K562 (cell line): ENCODE results near the gene KCTD4. TPM values are rescaled to one million over a fixed set of nuclear protein-coding genes. Genes with fewer than 3 reads are reported as not detected.
A peak's percentile ranks its signal among the peaks of the same experiment; 100 is the strongest.

Experiments used
- ATAC-seq: fragments of 200-7000 bp; cut with Tn5 transposase; 3 replicates; pipeline ENCODE4 v1.9.1; 2020; ENCODE audit warnings: moderate library complexity
- BruUV-seq: library from RNA; stranded (reverse); fragments of 400-500 nt; replicated peaks from 2 replicates; lab custom pipeline; 2021; lab: Mats Ljungman, UMichigan
- CTCF ChIA-PET: fragments of 300-600 bp; formaldehyde crosslinking; extraction: SDS; loops from one replicate; lab custom pipeline; 2021; ENCODE audit warnings: low intra/inter-chr PET ratio; lab: Yijun Ruan, JAX
- POLR2A ChIA-PET: fragments of 300-600, 350-650 bp; sonication (Branson Sonifier 250); formaldehyde crosslinking; extraction: SDS; loops from one replicate; lab custom pipeline; 2021; ENCODE audit warnings: antibody characterized with exemption, inconsistent platforms; lab: Yijun Ruan, JAX
- DNase-seq, 4 experiments: peaks; one replicate each; pipeline versions ENCODE4 v3.0.0 to v3.0.0-alpha.2; 2011 to 2018; ENCODE audit warnings: low spot score in 3 of 4, mixed read lengths in 3 of 4; ENCODE audit errors: extremely low read depth in 1 of 4
- FAIRE-seq: peaks from 2 replicates; lab custom pipeline; 2011; peaks lifted over from hg19 to GRCh38; lab: Jason Lieb, UNC
- H2AFZ ChIP-seq: 2 replicates; pipeline ENCODE4 v1.6.0; 2011; ENCODE audit warnings: low read depth, low read length, control low read depth, inconsistent platforms
- H3K27ac ChIP-seq: fragments of 200-600 bp; 3 replicates; pipeline ENCODE4 v1.8.0; 2011; ENCODE audit warnings: low read depth, mild to moderate bottlenecking, control low read depth, inconsistent platforms, low read length, moderate library complexity, mixed read lengths; ENCODE audit errors: extremely low read depth
- H3K27me3 ChIP-seq, 2 experiments: fragments of 300-600 bp in 1 of 2; 2 replicates in 1 of 2; 3 replicates in 1 of 2; pipeline versions ENCODE4 v1.6.0 to v1.8.0; 2011; ENCODE audit warnings: inconsistent platforms in 2 of 2, low read length in 2 of 2, mild to moderate bottlenecking in 1 of 2, mixed read lengths in 1 of 2, moderate library complexity in 1 of 2; ENCODE audit not compliant: control insufficient read depth in 2 of 2, insufficient read depth in 2 of 2
- H3K36me3 ChIP-seq: fragments of 300-600 bp; 3 replicates; pipeline ENCODE4 v1.8.0; 2011; ENCODE audit warnings: mild to moderate bottlenecking, low read length, inconsistent platforms; ENCODE audit not compliant: control insufficient read depth, insufficient read depth
- H3K4me1 ChIP-seq, 2 experiments: fragments of 200-600 bp in 1 of 2; replicated peaks in 1 of 2; 2 replicates in 1 of 2; 3 replicates in 1 of 2; pipeline versions ENCODE4 v1.5.1 to v1.8.0; 2011; ENCODE audit warnings: inconsistent platforms in 2 of 2, low read length in 2 of 2, mild to moderate bottlenecking in 1 of 2, mixed read lengths in 1 of 2, moderate library complexity in 1 of 2; ENCODE audit not compliant: control insufficient read depth in 2 of 2, insufficient read depth in 2 of 2
- H3K4me2 ChIP-seq: 2 replicates; pipeline ENCODE4 v1.6.1; 2011; ENCODE audit warnings: low read length, control low read depth, inconsistent platforms, mixed read lengths; ENCODE audit not compliant: insufficient read depth
- H3K4me3 ChIP-seq: fragments of 200-600 bp; sonication (generic), shearing (Covaris generic); 2 replicates; pipeline ENCODE4 v1.5.1; 2016; ENCODE audit warnings: control low read depth, inconsistent platforms
- H3K79me2 ChIP-seq: fragments of 200-600 bp; 3 replicates; pipeline ENCODE4 v1.8.0; 2011; ENCODE audit warnings: low read length, inconsistent platforms; ENCODE audit not compliant: control insufficient read depth, insufficient read depth
- H3K9ac ChIP-seq, 2 experiments: 2 replicates each; pipeline versions ENCODE4 v1.6.0 to v1.6.1; 2011; ENCODE audit warnings: low read depth in 2 of 2, low read length in 2 of 2, control low read depth in 1 of 2, inconsistent platforms in 1 of 2, mild to moderate bottlenecking in 1 of 2, mixed read lengths in 1 of 2; ENCODE audit not compliant: insufficient read depth in 1 of 2
- H3K9me1 ChIP-seq: one replicate; pipeline ENCODE4 v1.6.0; 2011; ENCODE audit warnings: inconsistent platforms, mild to moderate bottlenecking, low read length, moderate library complexity; ENCODE audit not compliant: control insufficient read depth, insufficient read depth
- H3K9me3 ChIP-seq: replicated peaks from 2 replicates; pipeline ENCODE4 v1.5.1; 2011; ENCODE audit warnings: low read depth, low read length, inconsistent platforms; ENCODE audit not compliant: control insufficient read depth, insufficient read depth
- H4K20me1 ChIP-seq: replicated peaks from 2 replicates; pipeline ENCODE4 v1.6.1; 2011; ENCODE audit warnings: low read length, inconsistent platforms, mixed read lengths; ENCODE audit not compliant: control insufficient read depth, insufficient read depth
- ARNT ChIP-seq, 2 experiments: fragments of 450-650 bp; IDR thresholded peaks; 2 replicates each; pipeline ENCODE4 v1.6.1; 2016; ENCODE audit warnings: mild to moderate bottlenecking in 1 of 2
- ATF7 ChIP-seq: fragments of 450-650 bp; IDR thresholded peaks from 2 replicates; pipeline ENCODE4 v1.7.1; 2014; ENCODE audit warnings: mild to moderate bottlenecking, moderate library complexity
- BRD9 ChIP-seq: fragments of 450-650 bp; IDR thresholded peaks from 2 replicates; pipeline ENCODE4 v1.6.1; 2018; ENCODE audit warnings: low read depth; ENCODE audit not compliant: partially characterized antibody
- DNMT1 ChIP-seq: fragments of 450-650 bp; IDR thresholded peaks from 2 replicates; pipeline ENCODE4 v1.6.1; 2016; ENCODE audit warnings: antibody characterized with exemption, mild to moderate bottlenecking
- HDAC6 ChIP-seq: IDR thresholded peaks from 2 replicates; pipeline ENCODE4 v1.6.1; 2012; ENCODE audit warnings: low read depth, mild to moderate bottlenecking, control low read depth, inconsistent platforms, low read length, moderate library complexity
- HSF4 ChIP-seq: fragments of 250-450 bp; sonication (Bioruptor Pico); IDR thresholded peaks from 2 replicates; pipeline ENCODE4 v2.1.2; 2022; ENCODE audit warnings: mild to moderate bottlenecking, moderate library complexity, borderline replicate concordance
- L3MBTL2 ChIP-seq: fragments of 450-650 bp; IDR thresholded peaks from 2 replicates; pipeline ENCODE4 v1.6.1; 2016; ENCODE audit warnings: mild to moderate bottlenecking, moderate library complexity
- NR1H2 ChIP-seq: sonication (generic); formaldehyde crosslinking; IDR thresholded peaks from 2 replicates; pipeline ENCODE4 v1.4.0; 2020; ENCODE audit warnings: mild to moderate bottlenecking, missing genetic modification reagents
- POLR2AphosphoS2 ChIP-seq: IDR thresholded peaks from 2 replicates; pipeline ENCODE4 v1.6.1; 2012; ENCODE audit warnings: low read length, improper control_type of control experiment
- PRMT5 ChIP-seq: sonication (generic); formaldehyde crosslinking; IDR thresholded peaks from 2 replicates; pipeline ENCODE4 v1.5.0; 2020; ENCODE audit warnings: missing genetic modification reagents
- SAFB2 ChIP-seq: fragments of 200-400 bp; formaldehyde crosslinking; IDR thresholded peaks from 2 replicates; pipeline ENCODE4 v1.6.1; 2018; ENCODE audit warnings: borderline replicate concordance, low read length, low read depth, moderate library complexity; ENCODE audit not compliant: severe bottlenecking
- SAP30 ChIP-seq: fragments of 200-600 bp; sonication (generic); IDR thresholded peaks from 2 replicates; pipeline ENCODE4 v1.6.1; 2012; ENCODE audit warnings: borderline replicate concordance, low read depth, mild to moderate bottlenecking, moderate library complexity, low read length, control low read depth, inconsistent platforms; ENCODE audit not compliant: insufficient read depth, poor library complexity, severe bottlenecking
- TBL1XR1 ChIP-seq, 2 experiments: IDR thresholded peaks; 2 replicates each; pipeline ENCODE4 v1.6.1; 2012; ENCODE audit warnings: improper control_type of control experiment in 2 of 2, low read length in 2 of 2, mild to moderate bottlenecking in 1 of 2
- ZNF384 ChIP-seq: IDR thresholded peaks from 2 replicates; pipeline ENCODE4 v1.6.1; 2012; ENCODE audit warnings: low read depth, low read length, improper control_type of control experiment
- WGBS: fragments of 100-300 bp; shearing (Covaris generic); methylation state at CpG from one replicate; pipeline ENCODE4 v1.1.6; 2016; ENCODE audit warnings: low coverage, mixed read lengths; ENCODE audit not compliant: insufficient coverage; ENCODE audit errors: missing lambda C conversion rate; 5-methylcytosine and 5-hydroxymethylcytosine counted together
- in situ Hi-C: fragments of 300-500 bp; cut with MboI; formaldehyde crosslinking; loops from 4 replicates; pipeline ENCODE4 v1.15.0; 2018; ENCODE audit warnings: inconsistent platforms, mixed read lengths
- intact Hi-C: fragments of 100-400 bp; cut with micrococcal nuclease; formaldehyde crosslinking; loops from 2 replicates; pipeline ENCODE4 v1.14.2; 2022
- polyA plus RNA-seq, 8 experiments: library from polyadenylated mRNA; depleted of rRNA in 4 of 8; stranded (reverse) in 5 of 8; unstranded in 3 of 8; fragments of >200 nt; fragmentation: Nextera tagmentation in 2 of 8; fragmentation: Illumina TruSeq in 1 of 8; extraction: Ambion mirVana in 2 of 8; extraction: Trizol in 1 of 8; gene quantifications; 2 replicates each; pipeline versions ENCODE4 v1.2.1 to v1.2.3, GENCODE V29; 2011 to 2014; ENCODE audit warnings: inconsistent platforms in 1 of 8, missing spikeins in 1 of 8
- total RNA-seq, 7 experiments: library from RNA; depleted of rRNA in 6 of 7; stranded (reverse); fragments of >200 nt in 6 of 7; fragmentation: Illumina TruSeq in 2 of 7; extraction: Trizol in 2 of 7; gene quantifications; 2 replicates each; pipeline versions ENCODE4 v1.2.1 to v1.2.3, GENCODE V29; 2011 to 2021; ENCODE audit warnings: low replicate concordance in 1 of 7
- TF ChIP-seq, protein P1 (sequence below), 2 experiments: fragments of 450-650 bp in 1 of 2; sonication (generic) in 1 of 2; formaldehyde crosslinking in 1 of 2; IDR thresholded peaks; 2 replicates each; pipeline versions ENCODE4 v1.7.1 to v1.9.0; 2016 to 2022; ENCODE audit warnings: inconsistent platforms in 1 of 2, mild to moderate bottlenecking in 1 of 2, missing genetic modification reagents in 1 of 2

Gene KCTD4
- total and polyA plus RNA-seq, 9 of the 15 experiments (the other 6 are each of a cell fraction or from before 2014, with no cell fraction given), result not detected

DNA sequence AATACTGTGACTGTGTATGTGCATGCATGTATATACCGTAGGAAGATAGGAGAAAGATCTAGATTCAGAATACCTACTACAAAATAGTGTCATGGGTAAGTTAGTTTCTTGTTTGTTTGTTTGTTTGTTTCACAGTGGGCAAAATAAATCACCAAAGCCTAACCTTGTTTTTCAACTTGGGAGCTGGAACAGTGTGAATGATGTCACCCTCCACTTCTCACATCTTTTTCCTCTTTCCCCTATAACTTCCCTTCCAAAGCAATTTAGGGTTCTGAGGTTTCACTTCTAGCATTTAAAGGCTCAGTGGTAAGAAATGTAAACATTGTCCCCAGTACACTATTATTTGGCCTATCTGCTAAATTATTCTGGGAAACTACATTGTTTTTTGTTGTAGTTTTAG is 5.4 kb downstream of the KCTD4 start:
- in situ Hi-C loops, result no loop called here
- H3K27ac ChIP-seq, result no peak overlapping the region
- H4K20me1 ChIP-seq, result no peaks in the 10 kb centered on the region
- no TSS peak for BruUV-seq
- H3K9me1 ChIP-seq, result no peaks in the 10 kb centered on the region
- no peak overlapping the region for H2AFZ ChIP-seq
- H3K9me3 ChIP-seq, result no peaks in the 10 kb centered on the region
- FAIRE-seq (no peak), ATAC-seq (no peak), DNase-seq (no peak)
- no peak overlapping the region for H3K9ac ChIP-seq
- H3K79me2 ChIP-seq, result peaks cover 13% of the 10 kb centered on the region; the same call in 2 of the 3 replicates
- no peaks in the 10 kb centered on the region for H3K27me3 ChIP-seq
- 93% methylated on average over 1 of the region's 1 CpG for WGBS
- POLR2A ChIA-PET, result interaction anchor here (1.2 kb wide), 1 partner anchor 9 kb away, joined by 3 read pairs; no protein-coding TSS in a partner anchor
- H3K36me3 ChIP-seq, result peaks cover 15% of the 10 kb centered on the region
- CTCF ChIA-PET, result no interaction called here
- H3K4me2 ChIP-seq, result no peak overlapping the region
- no peak overlapping the region for H3K4me3 ChIP-seq
- intact Hi-C loops, result loop anchor here (10.0 kb wide), 1 partner anchor 109 kb away; no protein-coding TSS in a partner anchor
- H3K4me1 ChIP-seq, result peaks cover 0 to 5% of the 10 kb centered on the region in 2 experiments; a peak in 2 of 5 replicates
- TF ChIP-seq POLR2AphosphoS2 (no peak), PRMT5 (CRISPR knock-in tag) (no peak), BRD9 (no peak), SAFB2 (no peak), SAP30 (no peak), ARNT (IDR thresholded peaks at IDR 0.05) (no peak), HDAC6 (no peak), ZNF384 (no peak), HSF4 (CRISPR knock-in tag) (no peak), L3MBTL2 (no peak), NR1H2 (CRISPR knock-in tag) (no peak), DNMT1 (no peak), TBL1XR1 (IDR thresholded peaks at IDR 0.05; ENCODE audit: low read length in 2 of 2) (no peak), ATF7 (0 out of 2 replicates have a peak, but pooled peaks have one; percentile 30)
- TF ChIP-seq, protein P1, sequence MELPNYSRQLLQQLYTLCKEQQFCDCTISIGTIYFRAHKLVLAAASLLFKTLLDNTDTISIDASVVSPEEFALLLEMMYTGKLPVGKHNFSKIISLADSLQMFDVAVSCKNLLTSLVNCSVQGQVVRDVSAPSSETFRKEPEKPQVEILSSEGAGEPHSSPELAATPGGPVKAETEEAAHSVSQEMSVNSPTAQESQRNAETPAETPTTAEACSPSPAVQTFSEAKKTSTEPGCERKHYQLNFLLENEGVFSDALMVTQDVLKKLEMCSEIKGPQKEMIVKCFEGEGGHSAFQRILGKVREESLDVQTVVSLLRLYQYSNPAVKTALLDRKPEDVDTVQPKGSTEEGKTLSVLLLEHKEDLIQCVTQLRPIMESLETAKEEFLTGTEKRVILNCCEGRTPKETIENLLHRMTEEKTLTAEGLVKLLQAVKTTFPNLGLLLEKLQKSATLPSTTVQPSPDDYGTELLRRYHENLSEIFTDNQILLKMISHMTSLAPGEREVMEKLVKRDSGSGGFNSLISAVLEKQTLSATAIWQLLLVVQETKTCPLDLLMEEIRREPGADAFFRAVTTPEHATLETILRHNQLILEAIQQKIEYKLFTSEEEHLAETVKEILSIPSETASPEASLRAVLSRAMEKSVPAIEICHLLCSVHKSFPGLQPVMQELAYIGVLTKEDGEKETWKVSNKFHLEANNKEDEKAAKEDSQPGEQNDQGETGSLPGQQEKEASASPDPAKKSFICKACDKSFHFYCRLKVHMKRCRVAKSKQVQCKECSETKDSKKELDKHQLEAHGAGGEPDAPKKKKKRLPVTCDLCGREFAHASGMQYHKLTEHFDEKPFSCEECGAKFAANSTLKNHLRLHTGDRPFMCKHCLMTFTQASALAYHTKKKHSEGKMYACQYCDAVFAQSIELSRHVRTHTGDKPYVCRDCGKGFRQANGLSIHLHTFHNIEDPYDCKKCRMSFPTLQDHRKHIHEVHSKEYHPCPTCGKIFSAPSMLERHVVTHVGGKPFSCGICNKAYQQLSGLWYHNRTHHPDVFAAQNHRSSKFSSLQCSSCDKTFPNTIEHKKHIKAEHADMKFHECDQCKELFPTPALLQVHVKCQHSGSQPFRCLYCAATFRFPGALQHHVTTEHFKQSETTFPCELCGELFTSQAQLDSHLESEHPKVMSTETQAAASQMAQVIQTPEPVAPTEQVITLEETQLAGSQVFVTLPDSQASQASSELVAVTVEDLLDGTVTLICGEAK (IDR thresholded peaks at IDR 0.05), result no peak
- TF ChIP-seq, protein P1 (CRISPR knock-in tag; IDR thresholded peaks at IDR 0.05), result no peak
